ENCODE results near the gene RFT1. TPM values are rescaled to one million over a fixed set of nuclear protein-coding genes. Genes with fewer than 3 reads are reported as not detected.

RFT1 gene
- total and polyA plus RNA-seq, 2 of the 13 experiments (the other 11 are each of a cell fraction or from before 2014, with no cell fraction given) = 23.2 to 37.0 TPM

GRCh38 chr3:53120336-53120735 is 9.9 kb downstream of the RFT1 start:
- Histone ChIP-seq H3K36me3 (replicated peaks in 1 of 2; ENCODE audit: control insufficient read depth in 1 of 2, insufficient read depth in 2 of 2, low read length in 2 of 2) (peaks cover 26 to 69% of the 10 kb centered on the region in 2 experiments), H2AFZ (ENCODE audit: low read length) (no peak overlapping the region), H3K4me3 (replicated peaks in 1 of 3; ENCODE audit: insufficient read depth in 1 of 3, low read depth in 2 of 3, low read length in 3 of 3) (no peak overlapping the region), H3K27me3 (ENCODE audit: control insufficient read depth in 1 of 2, insufficient read depth in 2 of 2, low read length in 2 of 2) (no peaks in the 10 kb centered on the region; a peak in 1 of 5 replicates), H3K4me1 (ENCODE audit: insufficient read depth, low read length) (no peaks in the 10 kb centered on the region), H3K9me3 (ENCODE audit: low read length) (no peaks in the 10 kb centered on the region), H3K4me2 (ENCODE audit: low read depth, low read length) (no peak overlapping the region), H3K27ac (ENCODE audit: extremely low read length, insufficient read depth, low read length) (no peak overlapping the region), H3K79me2 (ENCODE audit: insufficient read depth, low read length) (no peaks in the 10 kb centered on the region), H4K20me1 (ENCODE audit: insufficient read depth, low read length) (no peaks in the 10 kb centered on the region), H3K9ac (ENCODE audit: insufficient read depth, low read depth, low read length) (no peak overlapping the region)
- intact Hi-C loops (cut with micrococcal nuclease; ENCODE audit: unreplicated experiment) = no loop called here
- ChIA-PET POLR2A (no interaction called here), CTCF (ENCODE audit: low intra/inter-chr PET ratio, low total read pairs) (no interaction called here)
- in situ Hi-C loops (cut with HindIII; ENCODE audit: extremely low pct_ligation_motif_present, low pct_unique_long_range_greater_than_20kb) = no loop called here
- WGBS (ENCODE audit: low lambda C conversion rate) = 97% methylated on average over 5 of the region's 5 CpGs
- DNase-seq (ENCODE audit: low spot score) = no peak
- no peak for ATAC-seq
- FAIRE-seq = no peak
- no TSS peak for BruUV-seq (replicated peaks)
- TF ChIP-seq ZMYM3 (CRISPR knock-in tag; IDR thresholded peaks at IDR 0.05) = no peak
- TF ChIP-seq ZNF136 (CRISPR knock-in tag; IDR thresholded peaks at IDR 0.05; ENCODE audit: low read depth) = no peak
- TF ChIP-seq ZFP36 (IDR thresholded peaks at IDR 0.05; ENCODE audit: borderline replicate concordance, low read depth, low read length, partially characterized antibody) = no peak
- TF ChIP-seq SALL2 (CRISPR knock-in tag; IDR thresholded peaks at IDR 0.05) = no peak
- no peak for TF ChIP-seq ATF4 (CRISPR knock-in tag; IDR thresholded peaks at IDR 0.05)
- no peak for TF ChIP-seq ZNF33B (CRISPR knock-in tag; IDR thresholded peaks at IDR 0.05)
- no peak for TF ChIP-seq CBX1 (IDR thresholded peaks at IDR 0.05; ENCODE audit: low read depth)
- no peak for TF ChIP-seq TP53 (CRISPR knock-in tag; conservative IDR thresholded peaks at IDR 0.05)
- no peak for TF ChIP-seq TSC22D2 (CRISPR knock-in tag; IDR thresholded peaks at IDR 0.05; ENCODE audit: borderline replicate concordance)
- TF ChIP-seq ZNF232 (CRISPR knock-in tag; IDR thresholded peaks at IDR 0.05; ENCODE audit: borderline replicate concordance) = no peak
- no peak for TF ChIP-seq ZNF800 (CRISPR knock-in tag; IDR thresholded peaks at IDR 0.05)
- no peak for TF ChIP-seq ZGPAT (CRISPR knock-in tag; IDR thresholded peaks at IDR 0.05)
- TF ChIP-seq ETV6 (CRISPR knock-in tag; conservative IDR thresholded peaks at IDR 0.05) = no peak
- no peak for TF ChIP-seq ZNF432 (CRISPR knock-in tag; IDR thresholded peaks at IDR 0.05; ENCODE audit: borderline replicate concordance)
- no peak for TF ChIP-seq ZNF720 (CRISPR knock-in tag; IDR thresholded peaks at IDR 0.05)
- TF ChIP-seq ZNF12 (CRISPR knock-in tag; IDR thresholded peaks at IDR 0.05) = no peak
- TF ChIP-seq SATB2 (CRISPR knock-in tag; IDR thresholded peaks at IDR 0.05) = no peak
- no peak for TF ChIP-seq ARID2 (CRISPR knock-in tag; IDR thresholded peaks at IDR 0.05; ENCODE audit: borderline replicate concordance)
